Amniotic stem cell (primary cell): Measurements from ENCODE around the gene CNTN3.

ENCODE experiments used
- DNase-seq: peaks from one replicate; lab custom pipeline; 2025; lab: John Stamatoyannopoulos, UW

Gene CNTN3

GRCh38 chr3:74614107-74614967 is at the start of gene CNTN3:
Gene CNTN3, minus strand, starts transcription at chr3:74614659. Its CDS starts 93,547 bp downstream, at chr3:74521112.
- no peak for DNase-seq

DNA sequence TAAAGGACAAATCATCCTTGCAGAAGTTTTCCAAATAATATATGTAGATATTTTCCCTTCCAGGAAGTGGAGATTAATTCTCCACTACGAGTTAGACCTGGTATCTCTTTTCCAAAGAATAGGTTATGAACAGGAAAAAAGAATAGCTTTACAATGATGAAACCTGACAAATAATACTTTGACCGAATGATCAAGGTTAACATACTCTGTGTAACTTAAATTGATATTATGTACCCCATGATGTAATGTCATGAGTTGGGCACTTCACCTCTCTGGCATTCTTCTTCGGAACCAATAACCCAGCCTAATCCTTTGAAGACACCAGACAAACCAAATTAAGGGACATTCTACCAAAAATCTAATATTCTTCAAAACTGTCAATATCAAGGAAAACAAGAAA is 48.7 kb upstream of the CNTN3 start:
- no peak for DNase-seq

DNA sequence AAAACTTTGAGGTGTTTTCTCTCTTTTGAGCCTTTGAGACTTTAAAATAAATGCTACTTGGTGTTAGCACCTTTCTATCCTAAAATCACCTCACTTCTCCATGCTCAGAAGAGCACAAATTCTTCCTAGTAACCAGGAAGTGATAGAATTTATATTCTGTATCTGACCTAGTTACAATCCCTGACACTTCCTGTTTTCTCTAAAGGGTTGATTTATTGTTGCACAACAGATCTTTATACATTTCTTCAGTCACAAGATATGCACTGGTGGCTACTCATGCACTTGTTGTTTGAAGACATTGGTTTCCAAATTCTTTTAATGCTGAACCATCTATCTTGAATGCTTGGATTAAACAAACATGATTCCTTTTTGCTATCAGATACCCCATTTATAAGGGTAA is 47.2 kb upstream of the CNTN3 start:
- DNase-seq: no peak

- no peak for DNase-seq
These were observed 37.4 kb upstream of the CNTN3 start for GRCh38 chr3:74651885-74652284.

DNA sequence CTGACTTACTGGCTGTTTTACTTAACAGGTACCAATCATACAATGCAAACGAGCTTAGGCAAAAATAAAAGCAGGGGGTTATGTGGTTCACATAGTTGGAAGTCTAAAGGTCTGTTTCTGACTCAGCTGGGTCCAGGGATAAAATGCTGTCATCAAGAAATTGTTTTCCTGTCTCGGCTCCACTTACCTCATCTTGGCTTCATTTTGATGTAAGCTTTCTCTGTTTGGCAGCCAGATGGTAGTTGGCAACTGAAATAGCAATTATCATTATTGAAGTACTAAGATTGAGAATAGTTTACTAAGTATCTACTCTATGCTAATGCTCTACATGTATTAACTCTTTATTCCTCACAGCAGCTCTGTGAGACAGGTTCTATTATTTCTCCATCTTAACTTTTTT is 36.8 kb upstream of the CNTN3 start:
- DNase-seq: no peak

GRCh38 chr3:74648107-74648506 is 33.6 kb upstream of the CNTN3 start:
- DNase-seq: no peak

DNA sequence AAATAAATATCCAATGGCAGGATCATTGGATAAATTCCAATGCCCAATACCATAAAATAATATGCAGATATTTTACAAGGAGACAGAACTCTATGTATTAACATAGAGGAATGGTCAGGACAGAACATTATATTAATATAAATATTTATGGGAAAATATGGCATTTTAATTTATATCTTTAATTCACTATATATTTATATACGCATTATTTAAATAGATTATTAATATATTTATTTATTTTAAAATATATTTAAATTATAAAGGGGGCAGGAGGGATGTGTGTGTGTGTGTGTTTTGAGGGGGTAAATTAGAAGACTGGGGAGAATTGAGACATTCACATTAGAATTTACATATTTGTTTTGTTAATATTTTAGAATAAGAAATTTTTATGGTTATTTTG is 31.6 kb upstream of the CNTN3 start:
- DNase-seq: no peak

DNA sequence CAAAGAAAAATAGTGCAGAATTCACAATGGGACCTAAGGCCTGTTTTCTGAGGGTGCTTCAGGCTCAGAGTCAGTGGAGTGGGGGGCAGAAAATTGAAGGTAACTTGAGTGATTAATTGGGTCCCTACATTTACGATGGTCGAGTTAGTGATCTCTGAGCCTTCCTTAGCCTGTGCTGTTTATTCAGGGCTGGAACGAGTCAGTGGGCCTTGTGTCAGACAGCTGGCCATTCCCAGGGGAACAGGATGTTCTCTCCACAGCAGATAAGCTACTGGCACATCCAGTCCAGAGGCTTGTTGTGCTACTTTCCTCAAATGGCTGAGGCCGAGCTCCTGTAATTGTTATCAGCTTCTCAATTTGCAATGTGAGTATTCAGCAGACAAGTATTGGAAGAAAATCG is 29.2 kb upstream of the CNTN3 start:
- DNase-seq: no peak

- no peak for DNase-seq
These were observed 28.4 kb upstream of the CNTN3 start for GRCh38 chr3:74642876-74643275.

GRCh38 chr3:74640211-74640610 is 25.8 kb upstream of the CNTN3 start:
- DNase-seq: no peak

- DNase-seq: no peak
These were observed 25.2 kb upstream of the CNTN3 start for GRCh38 chr3:74639681-74640080.

- no peak for DNase-seq
These were observed 22.5 kb upstream of the CNTN3 start for GRCh38 chr3:74636981-74637380.

DNA sequence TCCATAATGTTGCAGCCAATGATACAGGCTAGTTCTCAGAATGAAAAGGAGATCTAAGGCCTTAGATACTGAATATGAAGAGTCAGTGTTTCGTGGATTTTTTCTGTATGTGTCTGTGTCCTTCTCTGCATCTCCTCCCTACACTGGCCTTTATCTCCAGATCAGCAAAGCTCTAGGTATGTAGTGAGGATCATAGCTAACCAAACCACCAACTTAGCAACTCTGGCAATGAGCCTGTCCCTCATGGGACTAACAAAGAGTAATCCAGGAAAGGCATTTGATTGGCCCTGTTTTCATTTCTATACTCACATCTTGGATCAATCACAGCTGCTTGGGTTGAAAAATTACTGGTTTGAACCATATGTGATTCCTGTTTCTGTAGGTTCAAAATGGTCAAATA is 18.6 kb upstream of the CNTN3 start:
- no peak for DNase-seq

- no peak for DNase-seq
These were observed 17.1 kb upstream of the CNTN3 start for GRCh38 chr3:74631351-74632140.

- DNase-seq: no peak
These were observed 16.1 kb upstream of the CNTN3 start for GRCh38 chr3:74630602-74631001.

- no peak for DNase-seq
These were observed 11.6 kb upstream of the CNTN3 start for GRCh38 chr3:74626011-74626410.

DNA sequence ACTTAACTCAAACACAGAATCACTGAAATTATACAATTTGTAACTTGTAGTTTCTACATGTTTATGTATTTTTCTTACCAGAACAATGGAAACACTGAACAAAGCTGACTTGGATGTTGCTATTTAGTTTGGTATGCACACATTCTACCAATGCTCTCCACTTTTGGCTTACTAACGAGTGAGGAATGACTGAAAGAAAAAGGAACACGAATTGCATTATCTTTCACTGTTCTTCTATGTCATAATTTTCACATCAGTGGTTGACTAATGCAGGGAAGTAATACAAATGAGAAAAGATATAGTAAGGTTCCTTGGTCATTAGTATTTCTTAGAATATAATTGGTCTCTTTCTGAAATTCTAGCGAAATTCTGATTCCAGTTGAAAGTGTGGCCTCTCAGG is 9.8 kb upstream of the CNTN3 start:
- DNase-seq: no peak

GRCh38 chr3:74623261-74623836 is 8.9 kb upstream of the CNTN3 start:
- no peak for DNase-seq

DNA sequence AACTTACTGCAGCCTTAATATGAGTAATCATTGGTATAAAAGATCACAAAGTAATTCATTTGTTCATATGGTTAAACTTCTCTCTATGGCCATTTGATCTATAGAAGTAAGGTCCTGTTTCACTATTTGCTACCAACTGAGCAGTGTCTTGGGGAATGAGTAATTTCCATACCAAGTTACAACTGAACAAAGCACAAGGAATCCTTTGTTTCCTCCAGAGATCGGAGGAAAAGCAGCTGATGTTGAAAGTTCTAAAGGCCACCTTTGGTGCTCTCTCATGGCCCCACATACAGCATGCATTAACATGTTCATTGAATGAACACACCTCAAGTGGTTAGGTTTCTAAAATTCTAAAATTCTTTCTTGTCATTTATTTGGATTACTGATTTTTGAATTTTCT is 7.1 kb upstream of the CNTN3 start:
- DNase-seq: no peak

GRCh38 chr3:74617776-74618175 is 3.3 kb upstream of the CNTN3 start:
- no peak for DNase-seq

DNA sequence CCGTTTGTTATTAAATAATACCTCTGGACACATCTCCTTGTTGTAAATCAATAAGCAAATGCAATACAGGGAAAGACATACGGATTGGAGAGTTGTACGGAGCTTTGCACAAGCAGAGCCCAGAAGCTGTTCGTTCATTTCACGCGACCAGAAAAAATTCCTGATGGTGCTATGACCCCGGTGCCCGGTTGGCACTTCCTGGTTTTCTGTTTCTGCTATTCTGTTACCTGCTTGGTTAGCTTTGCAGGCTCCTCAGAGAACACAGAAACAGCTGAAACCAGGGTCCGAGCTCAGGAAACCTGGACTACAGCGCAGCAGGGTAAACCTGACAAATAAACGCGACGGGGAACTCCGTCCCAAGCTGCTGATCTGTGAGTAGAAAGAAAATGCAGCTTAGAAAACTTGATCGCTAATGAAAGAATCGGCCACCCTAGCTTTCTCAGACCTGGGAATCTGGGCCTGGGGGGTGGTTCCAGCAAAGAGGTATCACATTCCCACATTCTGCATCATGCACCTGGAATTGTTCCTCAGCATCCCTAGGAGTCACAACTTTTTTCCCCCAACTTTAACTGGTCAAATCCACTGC is 845 bp downstream of the CNTN3 start:
- no peak for DNase-seq

- no peak for DNase-seq
These were observed 1.4 kb downstream of the CNTN3 start for GRCh38 chr3:74613060-74613459.

DNA sequence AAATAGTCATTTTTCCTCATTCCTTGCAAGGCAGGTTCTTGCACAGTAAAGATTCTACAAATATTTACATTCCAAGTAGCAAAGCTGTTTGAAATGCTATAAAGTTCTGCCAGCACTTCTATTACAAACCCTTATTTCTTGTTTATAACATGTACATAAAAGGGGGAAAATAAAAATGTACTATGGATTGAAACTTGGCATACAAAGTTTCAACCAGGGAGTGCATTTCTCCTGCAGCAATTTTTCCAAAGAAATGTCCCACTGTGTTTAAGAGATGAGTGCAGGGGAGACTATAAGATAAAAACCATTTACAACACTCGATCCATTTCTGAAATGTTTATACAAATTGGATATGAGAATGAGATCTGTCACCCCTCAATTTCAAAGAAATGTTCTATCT is 3.3 kb downstream of the CNTN3 start:
- DNase-seq: no peak
